ENCODE measurements around the gene IFT27. TPM values are rescaled to one million over a fixed set of nuclear protein-coding genes. Genes with fewer than 3 reads are reported as not detected.

Gene IFT27
- total and polyA plus RNA-seq, 7 experiments from 2014 or later: 10.1 to 40.9 (median 22.5) TPM

DNA sequence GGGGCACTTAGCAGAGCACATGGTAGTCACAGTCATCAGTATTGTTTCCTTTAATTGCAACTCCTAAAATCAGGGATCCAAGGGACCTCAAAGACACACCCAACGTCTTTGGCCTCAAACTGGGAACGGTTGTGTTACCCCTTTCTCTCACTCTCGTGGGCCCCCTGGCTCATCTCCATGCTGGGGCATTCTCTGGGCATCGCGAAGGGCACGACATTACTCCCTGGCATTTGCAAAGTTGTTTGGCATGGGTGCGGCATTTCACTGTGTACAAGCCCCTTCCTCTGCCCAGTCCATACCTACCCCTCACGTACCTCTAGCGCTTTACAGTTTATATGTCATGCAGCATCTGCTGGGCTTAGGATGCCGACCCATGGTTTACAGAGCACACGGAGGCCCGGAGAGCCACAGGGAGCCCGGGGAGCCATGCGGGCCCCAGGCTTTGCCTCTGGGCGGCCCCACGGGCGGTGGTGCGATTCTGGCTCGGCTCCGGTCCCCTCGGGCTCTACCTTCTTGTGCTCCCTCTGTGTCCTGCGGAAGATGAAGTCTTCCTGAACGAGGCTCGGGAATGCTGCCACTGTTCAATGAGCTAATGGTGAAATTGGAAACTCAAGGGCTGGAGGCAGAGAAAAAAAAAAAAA is 50.4 kb downstream of the IFT27 start:
- H3K9me3 Mint-ChIP-seq: no peaks in the 10 kb centered on the region
- ATAC-seq: no peak
- Histone ChIP-seq H3K9me3 (ENCODE audit: control insufficient read depth in 2 of 3, low read length in 3 of 3) (no peaks in the 10 kb centered on the region), H3K4me3 (ENCODE audit: low read length) (no peak overlapping the region), H3K4me1 (ENCODE audit: control insufficient read depth in 2 of 2, insufficient read depth in 2 of 2, low read length in 2 of 2) (no peaks in the 10 kb centered on the region), H3K27ac (ENCODE audit: low read depth, low read length) (no peak overlapping the region), H3K36me3 (ENCODE audit: control insufficient read depth in 2 of 3, insufficient read depth in 3 of 3, low read length in 3 of 3) (no peaks in the 10 kb centered on the region), H3K27me3 (ENCODE audit: control insufficient read depth in 2 of 2, insufficient read depth in 2 of 2, low read length in 2 of 2) (no peaks in the 10 kb centered on the region)
- DNase-seq: no peak
- no peaks in the 10 kb centered on the region for H3K4me1 Mint-ChIP-seq
- intact Hi-C loops (cut with micrococcal nuclease): no loop called here
- no peaks in the 10 kb centered on the region for H3K36me3 Mint-ChIP-seq
- H3K27ac Mint-ChIP-seq: no peak overlapping the region
- POLR2A ChIA-PET: no interaction called here
- CTCF ChIA-PET: no interaction called here
- H3K4me3 Mint-ChIP-seq: no peak overlapping the region
- H3K27me3 Mint-ChIP-seq: peaks cover 17 to 53% (median 40%) of the 10 kb centered on the region in 5 donors

DNA sequence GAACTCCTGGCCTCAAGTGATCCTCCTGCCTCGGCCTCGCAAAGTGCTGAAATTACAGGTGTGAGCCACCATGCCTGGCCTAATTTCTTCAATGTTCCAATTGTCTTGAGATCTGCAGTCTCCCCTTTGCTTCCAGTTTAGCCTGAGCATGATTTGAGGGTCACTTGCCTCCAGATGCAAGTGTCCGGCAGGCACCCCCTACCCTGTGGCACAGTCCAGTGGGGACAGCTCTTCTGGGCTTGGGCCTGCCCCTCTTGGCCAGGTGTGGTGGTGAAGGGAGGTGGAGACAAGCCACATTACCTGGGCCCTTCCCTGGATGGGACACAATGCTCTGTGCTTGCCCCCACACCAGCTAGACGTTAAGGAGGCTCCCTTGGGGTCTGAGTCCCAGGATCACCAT is 51.1 kb downstream of the IFT27 start:
- Histone ChIP-seq H3K36me3 (ENCODE audit: control insufficient read depth in 2 of 3, insufficient read depth in 3 of 3, low read length in 3 of 3) (no peaks in the 10 kb centered on the region), H3K9me3 (ENCODE audit: control insufficient read depth in 2 of 3, low read length in 3 of 3) (no peaks in the 10 kb centered on the region), H3K27ac (ENCODE audit: low read depth, low read length) (no peak overlapping the region), H3K27me3 (ENCODE audit: control insufficient read depth in 2 of 2, insufficient read depth in 2 of 2, low read length in 2 of 2) (no peaks in the 10 kb centered on the region), H3K4me1 (ENCODE audit: control insufficient read depth in 2 of 2, insufficient read depth in 2 of 2, low read length in 2 of 2) (no peaks in the 10 kb centered on the region), H3K4me3 (ENCODE audit: low read length) (no peak overlapping the region)
- no peak overlapping the region for H3K4me3 Mint-ChIP-seq
- ChIA-PET CTCF (no interaction called here), POLR2A (no interaction called here)
- no peaks in the 10 kb centered on the region for H3K36me3 Mint-ChIP-seq
- H3K27me3 Mint-ChIP-seq: peaks cover 17 to 50% (median 41%) of the 10 kb centered on the region in 5 donors
- H3K9me3 Mint-ChIP-seq: no peaks in the 10 kb centered on the region
- no peak overlapping the region for H3K27ac Mint-ChIP-seq
- intact Hi-C loops (cut with micrococcal nuclease): no loop called here
- no peak for ATAC-seq
- DNase-seq: no peak
- no peaks in the 10 kb centered on the region for H3K4me1 Mint-ChIP-seq

DNA sequence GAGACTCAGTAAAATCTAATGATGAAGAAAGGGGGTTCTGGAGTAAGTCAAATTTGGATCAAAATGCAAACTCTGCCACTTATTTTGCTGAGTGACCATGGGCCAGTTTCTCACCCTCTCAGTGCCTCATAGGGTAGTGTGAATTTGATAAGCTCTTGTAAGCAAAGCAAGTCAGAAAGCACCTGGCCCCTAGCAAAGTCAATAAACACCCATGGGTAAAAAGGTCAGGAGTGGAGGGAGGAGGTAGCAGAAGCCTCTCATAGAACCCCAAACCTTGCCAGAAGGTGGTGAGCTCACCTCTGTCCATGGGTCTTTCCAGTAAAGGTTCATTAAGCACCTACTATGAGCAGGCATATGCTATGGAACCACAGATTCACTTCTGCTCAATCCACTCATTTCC is 53.9 kb downstream of the IFT27 start:
- Histone ChIP-seq H3K4me1 (ENCODE audit: control insufficient read depth in 2 of 2, insufficient read depth in 2 of 2, low read length in 2 of 2) (no peaks in the 10 kb centered on the region), H3K27me3 (ENCODE audit: control insufficient read depth in 2 of 2, insufficient read depth in 2 of 2, low read length in 2 of 2) (no peaks in the 10 kb centered on the region), H3K4me3 (ENCODE audit: low read length) (no peak overlapping the region), H3K36me3 (ENCODE audit: control insufficient read depth in 2 of 3, insufficient read depth in 3 of 3, low read length in 3 of 3) (no peaks in the 10 kb centered on the region), H3K9me3 (ENCODE audit: control insufficient read depth in 2 of 3, low read length in 3 of 3) (no peaks in the 10 kb centered on the region), H3K27ac (ENCODE audit: low read depth, low read length) (no peak overlapping the region)
- no peak overlapping the region for H3K27ac Mint-ChIP-seq
- H3K9me3 Mint-ChIP-seq: no peaks in the 10 kb centered on the region
- POLR2A ChIA-PET: no interaction called here
- no peaks in the 10 kb centered on the region for H3K36me3 Mint-ChIP-seq
- no peak for ATAC-seq
- no peaks in the 10 kb centered on the region for H3K4me1 Mint-ChIP-seq
- CTCF ChIA-PET: no interaction called here
- intact Hi-C loops (cut with micrococcal nuclease): no loop called here
- peaks cover 22 to 56% (median 45%) of the 10 kb centered on the region in 5 donors for H3K27me3 Mint-ChIP-seq
- DNase-seq: no peak
- no peak overlapping the region for H3K4me3 Mint-ChIP-seq

DNA sequence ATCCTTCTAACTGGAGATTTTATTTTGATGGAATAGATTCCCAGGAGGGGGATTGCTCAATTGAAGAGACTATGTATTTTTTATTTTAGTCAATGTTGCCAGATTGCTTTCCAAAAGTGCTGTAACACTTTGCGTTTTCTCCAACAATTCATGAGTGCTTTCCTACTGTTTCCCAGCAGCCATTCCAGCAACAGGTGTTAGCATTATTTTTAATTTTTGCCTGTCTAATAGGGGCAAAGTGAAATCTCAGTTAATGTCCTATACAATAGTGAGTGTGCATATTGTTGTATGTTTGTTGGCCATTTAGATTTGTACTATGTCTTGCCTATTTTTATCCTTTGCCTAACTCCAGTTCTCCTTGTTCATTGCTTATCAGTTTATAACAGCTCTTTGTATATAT is 60.3 kb downstream of the IFT27 start:
- Histone ChIP-seq H3K36me3 (ENCODE audit: control insufficient read depth in 2 of 3, insufficient read depth in 3 of 3, low read length in 3 of 3) (no peaks in the 10 kb centered on the region), H3K27me3 (ENCODE audit: control insufficient read depth in 2 of 2, insufficient read depth in 2 of 2, low read length in 2 of 2) (no peaks in the 10 kb centered on the region), H3K4me3 (ENCODE audit: low read length) (no peak overlapping the region), H3K27ac (ENCODE audit: low read depth, low read length) (no peak overlapping the region), H3K4me1 (ENCODE audit: control insufficient read depth in 2 of 2, insufficient read depth in 2 of 2, low read length in 2 of 2) (no peaks in the 10 kb centered on the region), H3K9me3 (ENCODE audit: control insufficient read depth in 2 of 3, low read length in 3 of 3) (no peaks in the 10 kb centered on the region)
- Mint-ChIP-seq H3K4me3 (no peak overlapping the region), H3K36me3 (no peaks in the 10 kb centered on the region), H3K27ac (no peak overlapping the region), H3K4me1 (peaks cover 0 to 3% (median 0%) of the 10 kb centered on the region in 7 donors), H3K27me3 (peaks cover 14 to 39% (median 29%) of the 10 kb centered on the region in 5 donors), H3K9me3 (no peaks in the 10 kb centered on the region)
- ATAC-seq (no peak), DNase-seq (no peak)
- POLR2A ChIA-PET: no interaction called here
- CTCF ChIA-PET: no interaction called here
- intact Hi-C loops (cut with micrococcal nuclease): no loop called here

DNA sequence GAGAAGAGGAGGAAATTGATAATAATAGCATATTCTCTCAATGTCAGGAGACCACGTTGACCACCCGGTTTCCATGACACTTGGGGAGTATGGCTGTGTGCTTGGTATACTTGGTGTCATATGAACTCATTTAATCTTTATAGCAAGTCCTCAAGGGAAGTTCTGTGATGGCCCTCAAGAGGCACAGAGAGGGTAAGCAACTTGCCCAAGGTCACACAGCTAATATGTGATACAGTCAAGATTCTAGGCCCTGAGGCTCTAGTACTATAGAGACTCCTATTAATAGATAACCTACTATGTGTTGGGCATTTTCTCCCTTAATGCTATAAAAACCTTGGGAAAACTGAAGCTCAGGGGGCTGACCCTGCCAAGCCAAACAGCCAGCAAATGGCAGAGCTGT is 61.8 kb downstream of the IFT27 start:
- Mint-ChIP-seq H3K4me3 (no peak overlapping the region), H3K4me1 (peaks cover 0 to 3% (median 0%) of the 10 kb centered on the region in 7 donors), H3K36me3 (no peaks in the 10 kb centered on the region), H3K9me3 (no peaks in the 10 kb centered on the region), H3K27ac (no peak overlapping the region), H3K27me3 (peaks cover 9 to 40% (median 35%) of the 10 kb centered on the region in 5 donors)
- no peaks in the 10 kb centered on the region for H3K27me3 ChIP-seq (ENCODE audit: control insufficient read depth in 2 of 2, insufficient read depth in 2 of 2, low read length in 2 of 2)
- H3K36me3 ChIP-seq (ENCODE audit: control insufficient read depth in 2 of 3, insufficient read depth in 3 of 3, low read length in 3 of 3): no peaks in the 10 kb centered on the region
- H3K9me3 ChIP-seq (ENCODE audit: control insufficient read depth in 2 of 3, low read length in 3 of 3): no peaks in the 10 kb centered on the region
- no peak overlapping the region for H3K27ac ChIP-seq (ENCODE audit: low read depth, low read length)
- POLR2A ChIA-PET: no interaction called here
- intact Hi-C loops (cut with micrococcal nuclease): no loop called here
- no peaks in the 10 kb centered on the region for H3K4me1 ChIP-seq (ENCODE audit: control insufficient read depth in 2 of 2, insufficient read depth in 2 of 2, low read length in 2 of 2)
- CTCF ChIA-PET: no interaction called here
- ATAC-seq: no peak
- H3K4me3 ChIP-seq (ENCODE audit: low read length): no peak overlapping the region
- no peak for DNase-seq

DNA sequence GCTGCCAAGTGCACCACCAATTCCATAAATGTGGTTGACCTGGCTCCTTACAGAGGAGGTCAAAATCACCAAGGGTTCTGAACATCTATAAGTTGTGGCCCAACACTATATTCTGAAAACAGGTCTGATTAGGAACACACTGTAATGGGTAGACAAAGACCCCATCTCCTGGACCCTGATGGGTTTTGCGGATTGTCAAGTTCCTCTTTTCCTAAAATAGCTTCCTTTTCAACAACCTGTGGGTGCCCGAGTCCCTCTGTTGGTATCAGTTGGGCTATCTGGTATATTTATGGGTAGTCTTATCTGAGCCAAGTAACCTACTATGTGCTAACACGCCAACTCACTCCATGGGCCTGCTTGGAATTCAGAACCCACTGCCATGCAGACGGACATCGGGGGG is 62.5 kb downstream of the IFT27 start:
- ChIA-PET CTCF (no interaction called here), POLR2A (no interaction called here)
- peaks cover 0 to 3% (median 0%) of the 10 kb centered on the region in 7 donors for H3K4me1 Mint-ChIP-seq
- H3K9me3 Mint-ChIP-seq: no peaks in the 10 kb centered on the region
- no peak overlapping the region for H3K4me3 Mint-ChIP-seq
- DNase-seq (no peak), ATAC-seq (no peak)
- intact Hi-C loops (cut with micrococcal nuclease): no loop called here
- no peaks in the 10 kb centered on the region for H3K4me1 ChIP-seq (ENCODE audit: control insufficient read depth in 2 of 2, insufficient read depth in 2 of 2, low read length in 2 of 2)
- H3K27ac ChIP-seq (ENCODE audit: low read depth, low read length): no peak overlapping the region
- no peaks in the 10 kb centered on the region for H3K9me3 ChIP-seq (ENCODE audit: control insufficient read depth in 2 of 3, low read length in 3 of 3)
- no peak overlapping the region for H3K27ac Mint-ChIP-seq
- H3K27me3 ChIP-seq (ENCODE audit: control insufficient read depth in 2 of 2, insufficient read depth in 2 of 2, low read length in 2 of 2): no peaks in the 10 kb centered on the region
- no peak overlapping the region for H3K4me3 ChIP-seq (ENCODE audit: low read length)
- H3K36me3 ChIP-seq (ENCODE audit: control insufficient read depth in 2 of 3, insufficient read depth in 3 of 3, low read length in 3 of 3): no peaks in the 10 kb centered on the region
- H3K36me3 Mint-ChIP-seq: no peaks in the 10 kb centered on the region
- H3K27me3 Mint-ChIP-seq: peaks cover 13 to 43% (median 31%) of the 10 kb centered on the region in 5 donors

All from naive thymus-derived CD4-positive, alpha-beta T cell (primary cell).